Middle frontal gyrus (tissue), 1 donor: ENCODE results near the gene CTIF.

ENCODE experiments used
- DNase-seq: peaks from one replicate; pipeline ENCODE4 v3.0.0-alpha.2; 2015; ENCODE audit warnings: low spot score; ENCODE audit errors: extremely low spot score

Gene CTIF

DNA sequence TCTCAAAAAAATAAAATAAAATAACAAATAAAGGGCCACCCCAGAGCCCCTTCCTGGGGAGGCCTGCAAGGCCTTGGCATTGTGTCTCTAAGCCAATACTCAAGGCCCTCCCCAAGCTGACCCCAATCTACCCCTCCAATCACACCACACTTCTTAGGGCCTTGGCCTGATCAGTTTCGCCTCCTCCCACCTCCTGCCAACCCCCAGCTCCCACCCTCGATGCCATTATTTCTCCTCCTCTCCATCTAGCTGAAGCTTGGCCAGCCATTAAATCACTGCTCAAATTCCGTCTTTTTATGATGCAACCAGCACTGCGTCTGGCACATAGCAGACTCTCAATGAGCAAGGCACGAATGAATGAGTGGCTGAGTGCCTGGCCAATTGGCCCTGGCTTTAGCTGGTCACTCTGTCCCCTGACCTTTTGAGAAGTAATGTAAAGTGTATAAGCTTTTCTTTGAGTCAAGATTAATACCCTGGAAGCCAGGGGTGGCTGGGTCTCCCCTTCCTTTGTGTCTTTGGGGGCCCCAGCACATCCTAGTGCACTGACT lies 356.0 kb downstream of the CTIF start:
- no peak for DNase-seq

GRCh38 chr18:48896326-48896874 lies 357.6 kb downstream of the CTIF start:
- no peak for DNase-seq

DNA sequence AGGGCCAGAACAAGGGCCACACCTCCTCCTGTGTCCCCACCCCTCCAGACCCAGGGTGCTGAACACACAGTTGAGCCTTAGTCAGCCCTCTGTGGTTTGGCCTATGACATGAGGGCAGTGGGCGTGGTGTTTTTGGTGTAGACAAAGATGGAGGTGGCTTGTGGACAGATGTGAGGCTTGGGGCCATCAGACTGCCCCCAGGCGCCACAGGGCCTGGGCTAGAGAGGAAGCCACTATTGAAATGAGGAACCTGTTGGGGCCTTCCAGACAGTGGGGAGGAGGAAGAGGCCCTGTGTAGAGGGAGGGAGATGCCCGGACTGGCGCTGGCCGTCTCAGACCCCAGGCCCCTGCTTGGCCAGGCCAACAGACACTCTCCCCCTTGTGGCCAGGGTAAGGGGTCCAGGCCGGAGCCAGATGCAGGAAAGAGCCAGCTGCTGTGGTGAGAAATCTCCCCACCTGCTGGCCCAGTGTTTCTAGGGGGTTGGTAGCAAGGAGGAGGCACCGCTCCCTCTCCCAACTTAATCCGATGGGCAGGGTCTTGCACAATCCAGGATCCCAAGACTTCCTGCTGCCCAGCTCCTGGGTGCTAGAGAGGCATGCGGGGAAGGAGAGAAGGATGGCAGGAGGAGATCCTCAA lies 358.2 kb downstream of the CTIF start:
- DNase-seq, result no peak

DNA sequence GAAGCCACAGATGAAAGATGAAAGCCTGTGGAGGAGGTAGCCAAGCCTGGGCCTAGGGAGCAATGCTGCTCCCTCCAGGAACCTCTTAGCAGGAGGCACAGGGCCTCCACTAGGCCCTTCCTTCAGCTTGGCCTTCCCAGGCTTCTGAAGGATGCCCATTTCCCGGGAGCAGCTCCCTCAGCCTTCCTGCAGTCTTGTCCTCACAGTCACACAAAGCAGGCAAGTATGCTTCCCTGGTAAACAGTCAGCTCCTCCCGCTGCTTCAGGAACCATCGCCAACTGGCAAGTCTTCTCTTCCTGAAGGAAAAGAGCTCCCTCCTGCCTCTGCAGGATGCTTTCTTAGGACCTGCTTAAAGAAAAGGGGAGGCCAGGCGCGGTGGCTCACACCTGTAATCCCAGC lies 358.7 kb downstream of the CTIF start:
- no peak for DNase-seq

DNA sequence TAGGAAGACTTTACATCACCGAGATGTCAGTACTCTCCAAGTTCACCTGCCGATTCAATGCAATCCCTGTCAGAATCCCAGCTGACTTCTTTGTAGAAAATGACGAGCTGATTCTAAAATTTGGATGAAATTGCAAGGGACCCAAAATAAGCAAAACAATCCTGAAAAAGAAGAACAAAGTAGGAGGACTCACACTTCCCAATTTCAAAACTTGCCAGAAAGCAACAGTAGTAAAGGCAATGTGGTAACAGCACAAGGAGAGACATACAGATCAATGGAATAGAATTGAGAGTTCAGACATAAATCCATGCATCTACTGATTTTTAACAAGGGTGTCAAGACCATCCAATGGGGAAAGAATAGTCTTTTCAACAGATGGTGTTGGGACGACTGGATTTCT lies 359.7 kb downstream of the CTIF start:
- no peak for DNase-seq

DNA sequence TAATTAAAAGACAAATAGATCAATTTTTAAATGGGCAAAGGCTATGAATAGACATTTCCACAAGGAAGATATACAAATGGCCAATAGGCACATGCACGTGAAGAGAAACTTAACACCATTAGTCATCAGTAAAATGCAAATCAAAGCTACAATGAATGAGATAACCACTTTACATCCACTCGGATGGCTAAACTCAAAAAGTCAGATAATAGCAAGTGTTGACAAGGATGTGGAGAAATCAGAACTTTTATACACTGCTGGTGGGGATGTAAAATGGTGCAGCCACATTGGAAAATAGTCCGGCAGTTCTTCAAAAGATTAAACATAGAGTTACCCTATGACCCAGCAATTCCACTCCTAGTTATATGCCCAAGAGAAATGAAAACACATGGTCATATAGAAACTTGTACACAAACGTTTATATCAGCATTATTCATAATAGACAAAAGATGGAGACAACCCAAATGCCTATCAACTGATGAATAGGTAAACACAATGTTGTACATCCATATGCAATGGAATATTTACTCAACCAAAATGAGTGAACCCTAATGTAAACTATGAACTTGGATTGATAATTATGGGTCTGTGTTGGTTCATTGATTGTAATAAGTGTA lies 360.8 kb downstream of the CTIF start:
- no peak for DNase-seq

DNA sequence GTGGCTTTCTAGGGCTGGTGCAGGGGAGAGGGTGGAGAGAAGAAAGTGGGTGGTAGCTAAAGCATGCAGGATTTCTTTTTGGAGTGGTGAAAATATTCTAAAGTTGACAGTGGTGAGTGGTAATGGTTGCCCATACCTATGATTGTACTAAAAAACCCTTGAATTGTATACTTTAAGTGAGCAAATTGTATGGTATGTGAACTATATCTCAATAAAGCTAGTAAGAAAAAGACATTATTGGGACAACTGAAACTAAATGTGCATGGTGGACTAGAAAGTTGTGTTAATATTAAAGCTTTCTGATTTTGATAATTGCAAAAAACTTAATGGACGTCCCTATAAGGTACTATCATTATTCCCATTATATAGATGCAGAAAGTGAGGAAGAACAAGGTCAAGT lies 361.6 kb downstream of the CTIF start:
- DNase-seq, result no peak

DNA sequence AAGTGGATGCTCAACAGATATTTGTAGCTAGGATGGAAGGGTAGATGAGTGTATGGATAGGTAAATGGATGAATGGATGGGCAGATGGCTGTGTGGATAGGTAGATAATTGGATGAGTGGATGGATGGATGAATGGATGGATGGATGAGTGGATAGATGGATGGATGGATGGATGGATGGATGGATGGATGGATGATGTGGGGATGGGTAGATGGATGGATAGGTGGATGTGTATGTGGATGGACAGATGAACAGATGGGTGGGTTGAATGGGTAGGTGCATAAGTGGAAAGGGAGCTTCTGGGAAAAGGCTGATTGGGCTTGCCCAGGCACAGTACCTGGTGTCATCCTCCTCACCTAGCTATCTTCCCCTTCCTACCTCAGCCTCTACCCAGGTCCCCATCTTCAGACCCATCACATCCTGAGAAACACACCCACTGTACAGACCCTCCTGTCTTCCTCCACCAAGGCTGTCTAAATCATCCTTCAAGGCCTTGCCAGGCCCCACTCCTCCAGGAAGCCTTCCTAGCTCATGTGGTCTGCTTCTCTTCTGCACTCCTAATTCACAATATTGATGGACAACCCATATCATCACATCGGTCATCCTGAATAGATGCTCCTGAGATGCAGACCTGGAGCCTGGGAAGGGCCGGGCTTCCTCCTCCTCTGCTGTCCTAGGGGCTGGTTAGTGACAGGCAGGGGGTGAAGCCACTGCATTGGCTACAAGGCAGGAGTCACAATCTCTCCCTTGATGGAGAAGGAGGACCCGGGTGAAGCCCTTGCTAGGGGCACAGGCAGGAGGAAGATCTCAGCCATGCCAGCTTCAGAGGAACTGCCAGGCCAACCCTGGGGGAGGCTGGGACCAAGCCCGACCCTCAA lies 362.6 kb downstream of the CTIF start:
- no peak for DNase-seq

DNA sequence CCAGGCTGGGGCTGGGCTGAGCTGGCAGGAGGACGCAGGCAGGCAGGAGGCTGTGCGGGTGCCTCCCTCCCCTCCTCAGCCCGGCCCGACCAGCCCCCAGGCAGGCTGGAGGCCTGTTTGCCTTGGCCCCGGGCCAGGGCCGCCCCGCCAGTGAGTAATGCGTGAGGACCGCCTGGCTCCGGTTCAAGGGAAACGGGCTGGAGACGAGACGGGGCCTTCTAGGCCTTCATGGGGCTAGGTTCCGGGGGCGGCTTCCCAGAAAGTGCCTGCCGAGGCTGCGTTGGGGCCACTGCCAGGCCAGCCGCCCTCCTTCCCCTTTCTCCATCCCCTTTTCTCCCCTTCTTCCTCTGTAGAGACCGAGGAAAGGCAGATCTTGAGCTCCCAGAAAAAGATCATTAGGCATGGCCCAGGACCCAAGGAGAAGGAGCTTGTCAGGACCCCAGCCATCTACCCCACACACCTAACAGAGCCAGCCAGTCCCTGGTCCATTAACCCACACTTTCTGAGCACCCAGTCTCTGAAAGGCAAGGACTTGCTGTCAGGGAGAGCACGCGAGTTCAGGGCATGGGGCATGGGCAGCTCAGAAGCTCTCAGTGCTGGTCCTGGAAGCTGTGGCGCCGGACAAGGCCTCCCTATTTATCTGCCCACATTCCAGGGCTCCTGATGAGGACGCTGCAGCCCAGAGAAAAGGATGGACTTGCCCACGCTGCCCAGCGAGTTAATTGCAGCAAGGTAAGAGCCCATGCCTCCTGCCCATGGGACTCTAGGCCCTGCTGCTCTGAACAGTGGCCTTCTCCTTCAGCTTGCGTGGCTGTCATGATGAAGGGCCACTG lies 363.4 kb downstream of the CTIF start:
- DNase-seq, result no peak

DNA sequence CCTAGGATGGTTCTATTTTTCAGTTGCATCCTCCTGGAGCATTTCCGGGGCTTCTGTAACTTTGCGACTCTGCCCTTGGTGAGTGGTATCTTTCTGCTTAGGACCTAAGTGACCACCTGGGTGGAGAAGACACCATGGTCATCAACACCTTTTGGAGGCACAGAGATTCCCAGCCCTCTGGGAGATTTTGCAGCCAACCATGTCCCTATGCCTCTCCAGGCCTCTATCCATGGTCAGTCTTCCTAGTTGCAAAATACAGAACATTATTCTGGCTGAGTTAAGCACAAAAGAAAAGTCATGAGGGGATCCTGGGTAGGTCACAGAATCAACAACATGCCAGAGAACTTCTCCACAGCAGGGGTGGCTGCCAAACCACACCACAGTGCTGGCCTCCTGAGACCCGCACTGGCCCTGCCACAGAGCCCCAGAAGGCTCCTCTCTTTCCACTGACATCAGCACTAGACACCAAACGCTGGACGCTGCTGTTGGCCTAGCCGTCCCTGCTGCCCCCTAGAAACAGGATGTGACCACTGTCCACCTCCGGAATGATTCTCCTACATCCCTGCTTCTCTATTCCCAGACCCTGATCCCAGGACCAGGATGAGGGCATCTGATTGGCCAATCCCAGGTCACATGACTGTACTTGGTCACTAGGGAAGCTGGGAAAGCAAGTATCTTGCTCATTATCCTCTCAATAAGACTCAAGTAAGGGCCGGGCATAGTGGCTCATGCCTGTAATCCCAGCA lies 364.2 kb downstream of the CTIF start:
- DNase-seq, result no peak

GRCh38 chr18:48904091-48904490 lies 365.3 kb downstream of the CTIF start:
- DNase-seq, result no peak

DNA sequence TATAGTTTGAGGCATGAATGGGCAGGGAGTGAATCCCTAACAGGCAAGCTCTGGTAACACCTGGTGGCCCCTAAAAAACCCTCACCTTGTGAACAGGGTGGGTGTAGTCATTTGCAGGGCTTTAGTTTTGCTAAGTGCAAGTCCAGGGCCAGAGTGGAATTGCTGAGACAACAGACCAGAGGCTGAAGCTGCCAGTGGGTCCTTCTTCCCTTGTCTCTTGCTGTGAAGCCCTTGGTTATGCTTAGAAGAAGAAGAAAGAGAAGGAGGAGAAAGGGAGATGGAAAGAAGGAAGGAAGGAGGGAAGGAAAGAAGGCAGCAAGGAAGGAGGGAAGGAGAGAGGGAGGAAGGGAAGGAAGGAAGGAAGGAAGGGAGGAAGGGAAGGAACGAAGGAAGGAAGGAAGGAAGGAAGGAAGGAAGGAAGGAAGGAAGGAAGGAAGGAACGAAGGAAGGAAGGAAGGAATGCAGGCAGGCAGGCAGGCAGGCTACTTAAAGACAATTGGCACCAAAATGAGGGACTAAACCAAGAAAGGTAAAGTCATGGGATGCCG lies 366.1 kb downstream of the CTIF start:
- no peak for DNase-seq

- DNase-seq, result no peak
Observed at GRCh38 chr18:48905513-48905912, 366.7 kb downstream of the CTIF start.

GRCh38 chr18:48908916-48909315 lies 370.1 kb downstream of the CTIF start:
- no peak for DNase-seq

- no peak for DNase-seq
Observed at GRCh38 chr18:48909721-48910120, 370.9 kb downstream of the CTIF start.

GRCh38 chr18:48910972-48911545 lies 372.2 kb downstream of the CTIF start:
- DNase-seq, result no peak
